CD4-positive, alpha-beta T cell treated with Interleukin-10 for 1 hour (primary cell): ENCODE results near the gene ZDHHC8.

Source experiments
- DNase-seq: peaks from one replicate; pipeline ENCODE4 v3.0.0-alpha.2; 2020

Gene ZDHHC8

DNA sequence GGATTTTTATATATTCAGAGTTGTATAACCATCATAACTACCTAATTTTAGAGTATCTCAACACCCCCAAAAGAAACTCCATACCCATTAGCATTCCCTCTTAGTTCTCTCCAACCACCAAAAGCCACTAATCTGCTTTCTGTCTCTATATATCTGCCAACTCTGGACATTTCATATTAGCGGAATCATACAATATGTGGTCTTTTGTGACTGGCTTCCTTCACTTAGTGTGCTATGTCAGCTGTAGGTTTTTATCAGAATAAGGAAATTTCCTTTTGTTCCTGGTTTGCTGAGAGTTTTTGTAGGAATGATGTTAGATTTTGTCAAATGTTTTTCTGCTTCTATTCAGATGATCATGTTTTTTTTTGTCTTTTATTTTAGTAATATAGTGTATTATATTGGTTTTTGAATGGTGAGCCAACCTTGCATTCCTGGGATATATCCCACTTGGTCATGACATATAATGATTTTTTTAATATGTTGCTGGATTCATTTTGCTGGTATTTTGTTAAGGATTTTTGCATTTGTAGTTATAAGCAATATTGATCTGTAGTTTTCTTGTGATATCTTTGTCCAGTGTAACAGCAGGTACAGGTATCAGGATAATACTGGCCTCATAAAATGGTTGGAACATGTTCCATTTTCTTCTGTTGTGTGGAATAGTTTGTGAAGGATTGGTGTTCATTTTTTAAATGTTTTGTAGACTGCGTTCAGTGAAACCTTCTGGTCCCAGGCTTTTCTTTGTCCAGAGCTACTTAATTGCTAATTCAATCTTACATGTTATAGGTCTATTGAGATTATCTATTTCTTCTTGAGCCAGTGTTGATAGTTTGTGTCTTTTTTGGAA is 34.8 kb upstream of the ZDHHC8 start:
- no peak for DNase-seq

DNA sequence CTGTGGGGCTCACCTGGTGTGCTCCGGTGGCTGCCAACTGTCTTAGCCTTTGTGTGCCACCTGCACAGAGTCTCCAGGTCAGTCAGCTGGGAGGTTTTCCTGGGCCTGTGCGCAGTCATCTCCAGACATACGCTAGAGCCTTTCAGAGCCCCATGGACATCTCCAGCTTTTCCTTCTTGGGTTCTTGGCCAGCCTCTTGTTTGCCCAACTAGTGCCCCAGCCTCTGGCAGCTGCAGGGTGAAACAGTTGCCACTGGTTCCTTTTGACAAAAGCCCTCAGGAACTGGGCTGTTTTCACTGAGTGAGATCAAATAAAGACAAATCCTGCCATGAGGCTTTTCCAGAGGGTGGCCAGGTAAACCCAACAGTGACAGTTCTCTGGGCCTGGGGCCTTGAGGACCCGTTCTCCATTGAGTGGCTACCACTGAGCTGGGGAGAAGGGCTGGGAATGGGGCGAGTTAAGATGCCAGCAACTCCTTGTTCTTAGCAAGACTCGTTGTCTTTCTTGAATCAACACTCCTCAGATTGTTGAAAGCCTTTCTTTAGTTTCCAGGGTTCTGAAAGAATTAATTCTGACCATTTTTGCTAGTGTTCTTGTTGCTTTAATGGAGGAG is 32.4 kb upstream of the ZDHHC8 start:
- DNase-seq = no peak

DNA sequence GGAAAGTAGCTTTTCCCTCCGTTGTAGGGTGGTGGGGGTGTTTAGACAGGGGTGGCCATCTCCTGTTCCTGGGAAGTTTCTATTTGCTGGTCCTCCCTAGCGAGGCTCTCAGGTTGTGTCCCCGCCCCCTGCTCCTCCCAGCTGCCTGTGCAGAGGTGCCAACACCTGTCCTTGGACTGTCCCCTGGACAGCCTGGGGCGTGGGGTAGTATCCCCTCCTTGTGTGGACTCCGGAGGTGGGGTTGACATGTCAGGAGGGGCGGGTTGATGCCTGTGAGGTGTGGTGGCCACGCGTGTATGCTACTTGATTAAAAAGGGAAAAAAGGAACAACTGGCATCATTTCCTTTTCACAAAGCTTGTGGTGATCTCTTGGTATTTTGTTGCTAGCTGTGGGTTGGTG is 30.0 kb upstream of the ZDHHC8 start:
- no peak for DNase-seq

DNA sequence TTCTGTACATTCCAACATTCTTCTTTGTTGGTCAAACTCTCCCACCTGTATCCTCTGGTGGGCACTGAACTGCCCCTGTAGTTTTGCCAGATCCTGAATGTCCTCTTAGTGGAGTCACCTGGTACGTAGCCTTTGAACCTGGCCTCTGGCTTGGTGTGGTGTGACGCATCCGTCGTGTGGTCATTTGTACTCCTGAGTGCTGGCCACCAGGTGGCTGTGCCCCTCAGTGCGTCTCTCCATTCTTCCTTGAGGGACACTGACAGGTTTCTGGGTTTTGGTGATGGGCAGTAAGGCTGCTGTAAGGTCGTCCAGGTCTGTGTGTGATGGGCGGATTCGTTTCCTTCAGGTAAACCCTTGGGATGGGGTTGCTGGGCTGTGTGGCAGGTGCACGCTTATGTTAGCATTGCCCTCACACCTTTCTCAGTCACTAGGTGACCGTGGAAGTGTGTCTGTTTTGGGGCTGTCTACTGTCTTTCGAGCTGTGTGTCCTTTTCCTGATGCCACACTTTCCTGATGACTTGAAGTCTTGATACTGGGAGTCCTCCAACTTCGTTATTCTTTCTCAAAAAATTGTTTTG is 29.3 kb upstream of the ZDHHC8 start:
- DNase-seq = no peak

DNA sequence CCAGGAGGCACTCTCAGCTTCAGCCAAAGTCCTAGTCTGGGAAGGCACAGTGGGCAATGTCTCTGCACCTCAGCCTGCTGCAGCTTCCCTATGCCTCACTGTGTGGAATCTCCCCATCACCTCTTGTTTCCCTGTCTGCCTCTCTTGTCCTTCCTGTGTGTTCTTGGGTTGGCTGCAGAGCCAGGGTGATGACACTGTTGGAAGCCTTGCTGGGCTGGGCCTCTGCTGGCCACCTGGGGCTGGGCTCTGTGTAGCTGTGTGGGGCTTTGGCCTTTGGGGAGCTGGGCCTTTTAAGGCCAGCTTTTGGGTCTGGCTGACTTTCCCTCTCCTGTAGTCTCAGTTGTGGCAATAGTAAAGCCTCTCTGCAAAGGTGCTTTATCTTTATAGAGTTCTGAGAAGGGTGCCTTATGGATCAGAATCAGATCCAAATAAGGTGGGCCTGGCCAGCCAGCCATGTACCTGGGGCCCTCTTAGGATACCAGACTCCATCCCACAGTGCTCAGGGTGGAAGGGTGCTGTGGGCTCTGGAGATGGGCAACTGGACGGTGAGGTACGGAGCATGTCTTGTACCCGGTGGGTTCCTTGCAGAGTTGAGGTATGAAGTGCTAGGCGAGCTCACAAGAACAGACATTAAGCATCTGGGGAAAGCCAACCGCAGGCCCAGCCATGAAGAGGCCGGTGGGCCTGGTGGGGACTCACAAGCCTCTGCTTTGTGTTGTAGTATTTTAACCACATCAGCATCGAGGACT is 26.0 kb upstream of the ZDHHC8 start:
- no peak for DNase-seq

DNA sequence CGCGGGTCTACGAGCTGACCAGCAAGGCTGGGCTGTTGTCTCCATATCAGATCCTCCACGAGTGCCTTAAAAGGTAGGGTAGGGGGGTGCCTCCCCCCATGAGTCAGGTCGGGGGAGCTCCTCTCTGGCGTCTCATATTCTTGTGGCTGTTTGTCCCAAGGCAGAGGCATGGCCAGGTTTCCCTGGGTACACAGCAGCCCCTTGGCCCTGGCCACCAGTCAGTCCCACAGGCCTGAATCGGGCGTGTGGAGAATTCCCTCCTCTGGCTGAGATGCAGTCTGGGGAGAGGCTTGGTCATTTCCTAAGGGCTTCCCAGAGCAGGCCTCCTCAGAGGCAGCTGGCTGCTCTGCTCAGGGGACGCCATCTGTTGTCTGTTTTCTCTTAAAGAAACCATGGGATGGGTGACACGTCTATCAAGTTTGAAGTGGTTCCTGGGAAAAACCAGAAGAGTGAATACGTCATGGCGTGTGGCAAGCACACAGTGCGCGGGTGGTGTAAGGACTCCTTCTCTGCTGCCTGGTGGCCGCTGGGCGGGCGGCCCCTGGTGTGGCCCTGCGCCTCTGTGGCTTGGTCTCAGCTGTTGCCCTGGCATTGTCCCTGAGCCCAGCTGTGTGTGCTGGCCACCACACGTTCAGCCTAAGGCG is 25.3 kb upstream of the ZDHHC8 start:
- DNase-seq = no peak

DNA sequence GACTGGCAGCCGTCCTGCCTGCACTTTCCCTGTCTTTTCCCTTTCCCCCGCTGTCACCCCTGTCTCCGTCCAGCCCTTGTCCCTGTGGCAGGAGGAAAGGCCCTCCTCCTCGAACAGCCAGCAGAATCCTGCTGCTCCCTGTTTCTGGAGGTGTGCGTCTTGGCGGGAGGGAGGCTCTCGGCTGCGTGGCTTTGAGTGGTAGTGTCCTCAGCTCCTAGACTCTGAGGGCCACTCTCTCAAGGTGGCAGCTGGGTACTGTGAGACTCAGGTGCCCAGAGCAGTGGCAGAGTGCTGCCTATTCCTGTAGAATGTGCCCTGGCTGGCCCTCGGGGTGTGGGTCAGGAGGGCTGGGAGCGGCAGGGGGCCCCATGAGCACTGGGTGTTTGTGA is 24.8 kb upstream of the ZDHHC8 start:
- DNase-seq = no peak

DNA sequence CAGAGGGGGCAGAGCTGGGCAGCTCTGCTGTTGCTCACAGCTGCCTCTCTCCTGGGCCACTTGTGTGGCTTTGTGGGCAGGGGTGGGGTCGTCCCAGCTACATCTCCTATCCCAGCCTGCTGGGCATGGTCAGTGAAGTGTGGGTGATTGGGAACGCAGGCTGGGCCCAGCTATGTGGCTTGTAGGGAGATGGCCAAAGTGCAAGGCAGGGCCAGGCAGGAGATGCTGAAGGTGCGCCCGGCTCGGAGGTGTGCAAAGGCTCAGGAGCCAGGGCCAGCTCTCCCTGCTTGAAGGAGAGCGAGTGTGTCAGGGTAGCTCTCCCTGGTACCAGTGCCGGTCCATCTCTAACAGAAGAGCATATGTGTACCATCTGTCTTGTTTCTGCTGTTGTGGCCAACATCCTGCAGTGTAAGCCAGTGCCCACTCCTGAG is 24.1 kb upstream of the ZDHHC8 start:
- no peak for DNase-seq

DNA sequence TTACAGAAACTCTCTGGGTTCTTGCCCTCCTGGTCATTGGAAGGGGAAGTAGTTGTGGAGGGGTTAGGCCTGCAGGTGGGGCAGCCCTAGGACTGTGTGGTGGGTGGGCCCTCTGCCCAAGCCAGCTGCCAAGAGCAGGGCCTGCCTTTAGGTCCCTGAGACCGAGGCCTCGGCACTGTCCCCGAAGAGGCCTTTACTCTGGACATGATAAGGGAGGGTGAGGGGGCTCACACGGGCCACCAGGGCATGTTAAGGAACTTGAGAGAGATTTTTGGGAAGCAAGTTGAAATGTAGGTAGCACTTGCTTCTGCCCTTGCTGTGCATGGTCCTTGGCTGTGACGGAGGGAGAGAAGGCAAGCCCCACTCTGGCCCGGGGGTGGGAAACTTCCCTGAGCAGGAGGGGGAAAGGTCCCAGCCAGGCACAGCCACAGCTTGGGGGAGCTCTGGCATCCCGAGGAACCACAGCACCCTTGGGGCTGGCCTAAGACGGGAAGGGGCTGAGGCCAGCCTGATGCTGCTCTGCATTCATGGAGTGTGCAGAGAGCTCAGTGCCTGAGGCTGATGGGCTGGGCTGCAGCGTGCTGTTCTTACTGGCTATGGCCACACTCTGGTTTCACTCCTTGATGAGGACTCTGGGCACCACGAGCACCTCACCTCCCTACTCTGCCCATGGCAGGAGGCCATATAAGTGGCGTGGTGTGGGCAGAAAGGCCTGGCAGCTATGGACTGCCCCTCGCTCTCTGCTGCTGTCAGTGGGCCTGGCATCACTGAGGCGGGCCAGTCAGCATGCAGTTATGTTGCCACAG is 23.4 kb upstream of the ZDHHC8 start:
- DNase-seq = no peak

DNA sequence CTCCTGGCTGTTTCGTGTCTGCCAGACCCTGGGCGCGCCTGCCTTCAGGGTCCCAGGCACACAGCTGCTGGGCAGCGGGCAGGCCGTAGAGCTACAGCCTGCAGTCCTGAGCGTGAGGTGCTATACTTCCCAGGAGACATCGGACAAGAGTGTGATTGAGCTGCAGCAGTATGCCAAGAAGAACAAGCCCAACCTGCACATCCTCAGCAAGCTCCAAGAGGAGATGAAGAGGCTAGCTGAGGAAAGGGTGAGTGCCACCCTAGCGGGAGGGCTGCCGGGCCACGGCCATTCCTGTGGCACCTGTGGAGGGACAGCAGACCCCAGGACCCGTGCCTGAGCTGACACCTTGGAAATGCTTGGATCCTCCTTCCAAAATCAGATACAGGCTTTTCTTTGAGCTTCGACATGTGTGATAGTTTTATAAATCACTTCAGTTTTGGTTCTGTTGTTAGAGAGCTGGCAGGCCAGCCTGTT is 22.8 kb upstream of the ZDHHC8 start:
- DNase-seq = no peak

DNA sequence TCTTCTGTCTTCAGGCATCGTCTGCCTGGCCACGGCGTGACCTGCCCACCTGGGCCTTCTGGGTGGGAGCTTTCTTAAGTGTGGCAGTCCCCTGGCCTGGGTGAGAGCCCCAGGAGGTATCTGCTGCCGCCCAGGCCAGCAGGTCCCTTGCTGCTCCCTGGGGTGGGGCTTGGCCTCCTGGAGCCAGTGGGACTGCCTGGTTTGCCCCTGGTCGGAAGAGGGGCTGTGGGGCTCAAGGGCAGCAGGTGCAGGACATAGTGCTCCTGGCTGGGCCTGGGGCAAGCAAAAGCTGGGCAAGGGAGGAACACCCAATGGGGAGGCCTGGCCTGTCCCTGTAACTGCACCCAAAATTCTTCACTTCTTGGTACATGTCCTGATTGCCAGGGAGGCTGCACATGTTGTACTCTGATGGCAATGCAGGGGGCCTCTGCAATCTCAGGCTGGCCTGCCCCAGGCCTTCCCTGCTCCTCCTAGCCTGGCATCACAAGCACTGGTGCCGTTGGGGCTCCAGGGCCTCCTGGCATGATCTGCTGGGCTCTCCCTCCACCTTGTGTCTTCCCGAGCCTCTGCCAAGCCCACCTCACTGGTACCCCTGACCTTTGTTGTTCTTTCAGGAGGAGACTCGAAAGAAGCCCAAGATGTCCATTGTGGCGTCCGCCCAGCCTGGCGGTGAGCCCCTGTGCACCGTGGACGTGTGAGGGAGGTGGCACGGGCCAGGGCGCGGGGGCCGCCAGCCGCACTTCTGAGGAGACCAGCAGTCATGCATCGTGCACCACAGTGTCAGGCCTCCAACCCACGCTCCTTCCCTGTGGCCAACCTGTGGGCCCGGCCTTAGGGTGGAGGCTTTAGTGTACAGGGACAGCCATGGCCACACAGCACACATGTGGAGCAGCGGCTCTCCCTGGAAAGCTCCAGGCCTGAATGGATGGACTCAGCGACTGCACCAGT is 21.9 kb upstream of the ZDHHC8 start:
- DNase-seq = no peak

DNA sequence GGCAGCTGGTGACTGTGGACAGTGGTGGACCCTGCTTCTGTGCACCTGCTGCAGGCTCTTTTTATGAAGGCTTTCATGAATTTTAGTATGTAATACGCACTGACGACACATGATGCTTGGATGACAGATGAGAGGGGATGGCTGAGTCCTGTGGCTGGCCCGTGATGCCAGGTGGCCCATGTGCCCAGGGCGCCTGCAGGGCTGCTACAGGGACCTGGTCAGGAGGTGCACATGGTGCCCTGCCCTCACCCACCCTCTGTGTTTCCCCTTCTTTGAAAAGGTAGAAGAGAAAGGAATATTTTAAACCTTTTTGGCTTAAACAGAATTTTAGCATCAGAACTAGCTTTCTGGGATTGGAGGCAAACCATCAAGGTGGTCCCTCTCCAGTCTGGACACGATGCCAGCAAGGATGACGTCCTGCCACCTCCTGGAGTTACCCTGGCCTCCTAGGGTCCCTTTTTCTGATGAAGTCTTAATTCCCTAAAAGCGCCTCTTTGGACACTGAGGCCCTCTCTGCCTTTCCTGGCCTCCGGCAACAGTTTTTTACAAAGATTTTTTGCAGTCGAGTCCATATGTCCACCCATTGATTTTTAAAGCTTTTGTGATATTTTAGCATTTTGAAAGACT is 21.1 kb upstream of the ZDHHC8 start:
- DNase-seq = no peak

DNA sequence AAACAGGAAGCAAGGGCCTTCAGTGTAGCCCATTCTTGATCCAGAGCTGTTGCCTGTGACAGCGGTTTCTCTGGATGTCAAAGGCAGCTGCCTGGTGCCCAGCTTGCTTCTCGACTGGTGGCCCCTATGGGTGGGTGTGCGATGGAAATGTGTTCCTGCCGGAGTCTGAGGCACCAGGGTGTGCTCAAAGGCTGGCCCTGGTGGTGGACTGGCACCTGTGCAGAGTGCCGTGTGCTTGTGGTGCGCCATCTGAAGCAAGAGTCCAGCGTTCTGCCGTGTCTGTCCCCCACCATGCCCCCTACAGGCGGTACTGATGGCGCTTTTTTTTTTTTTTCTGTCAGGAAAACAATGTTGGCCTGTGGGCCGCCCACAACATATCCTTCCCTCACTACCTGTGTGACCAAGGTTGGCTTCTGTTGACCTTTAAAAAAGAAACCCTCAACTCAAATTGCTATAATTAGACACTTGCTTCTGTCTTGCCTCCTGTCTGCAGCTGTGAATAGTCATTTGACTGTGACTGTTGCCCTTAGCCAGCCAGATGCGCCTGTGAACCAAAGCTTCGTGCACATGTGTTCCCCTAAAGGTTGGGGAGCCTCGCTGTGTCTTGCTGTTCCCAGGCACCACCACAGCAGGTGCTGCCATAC is 20.4 kb upstream of the ZDHHC8 start:
- peak; percentile 41 for DNase-seq

DNA sequence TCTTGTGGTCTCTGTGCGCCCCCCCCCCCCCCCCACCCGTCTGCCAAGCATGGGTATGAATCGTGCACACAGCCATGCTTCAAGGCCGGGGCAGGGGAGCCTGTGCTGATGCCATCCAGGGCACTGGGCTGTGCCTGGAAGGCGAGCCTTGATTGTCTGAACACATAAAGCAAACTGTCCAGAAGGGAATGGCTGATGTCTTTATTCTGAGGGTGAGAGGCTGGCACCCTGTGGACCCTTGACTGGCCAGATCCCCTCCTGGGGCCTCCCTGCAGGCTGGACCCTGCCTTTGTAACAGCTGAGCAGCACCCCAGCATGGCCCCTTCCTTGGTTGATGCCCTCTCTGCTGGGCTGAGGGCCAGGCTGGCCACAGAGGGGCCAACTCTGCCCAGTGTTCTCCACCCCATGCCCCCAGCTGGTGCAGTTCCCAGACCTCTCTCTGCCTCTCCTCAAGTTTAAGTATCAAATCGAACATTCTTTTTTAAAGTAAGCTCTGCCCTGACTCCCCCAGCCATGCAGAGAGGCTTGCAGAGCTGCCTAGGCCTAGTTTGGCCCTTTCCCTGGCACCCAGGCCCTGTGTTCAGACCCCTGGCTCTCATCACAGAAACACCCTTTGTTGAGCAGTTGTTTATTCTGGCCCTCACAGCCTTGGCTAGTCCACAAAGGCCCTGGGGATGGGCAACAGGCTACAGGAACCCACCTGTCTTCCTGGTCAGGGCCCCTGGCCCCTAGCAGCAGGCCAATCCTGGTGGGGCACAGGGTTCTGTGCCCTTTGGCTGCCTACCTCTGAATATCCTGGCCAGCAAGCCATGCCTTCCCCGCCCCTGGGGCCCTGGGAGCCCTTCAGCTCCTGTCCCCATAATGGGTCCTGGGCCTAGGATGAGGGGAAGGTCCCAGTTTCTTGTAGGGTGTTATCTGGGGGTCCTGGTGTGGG is 19.6 kb upstream of the ZDHHC8 start:
- no peak for DNase-seq

DNA sequence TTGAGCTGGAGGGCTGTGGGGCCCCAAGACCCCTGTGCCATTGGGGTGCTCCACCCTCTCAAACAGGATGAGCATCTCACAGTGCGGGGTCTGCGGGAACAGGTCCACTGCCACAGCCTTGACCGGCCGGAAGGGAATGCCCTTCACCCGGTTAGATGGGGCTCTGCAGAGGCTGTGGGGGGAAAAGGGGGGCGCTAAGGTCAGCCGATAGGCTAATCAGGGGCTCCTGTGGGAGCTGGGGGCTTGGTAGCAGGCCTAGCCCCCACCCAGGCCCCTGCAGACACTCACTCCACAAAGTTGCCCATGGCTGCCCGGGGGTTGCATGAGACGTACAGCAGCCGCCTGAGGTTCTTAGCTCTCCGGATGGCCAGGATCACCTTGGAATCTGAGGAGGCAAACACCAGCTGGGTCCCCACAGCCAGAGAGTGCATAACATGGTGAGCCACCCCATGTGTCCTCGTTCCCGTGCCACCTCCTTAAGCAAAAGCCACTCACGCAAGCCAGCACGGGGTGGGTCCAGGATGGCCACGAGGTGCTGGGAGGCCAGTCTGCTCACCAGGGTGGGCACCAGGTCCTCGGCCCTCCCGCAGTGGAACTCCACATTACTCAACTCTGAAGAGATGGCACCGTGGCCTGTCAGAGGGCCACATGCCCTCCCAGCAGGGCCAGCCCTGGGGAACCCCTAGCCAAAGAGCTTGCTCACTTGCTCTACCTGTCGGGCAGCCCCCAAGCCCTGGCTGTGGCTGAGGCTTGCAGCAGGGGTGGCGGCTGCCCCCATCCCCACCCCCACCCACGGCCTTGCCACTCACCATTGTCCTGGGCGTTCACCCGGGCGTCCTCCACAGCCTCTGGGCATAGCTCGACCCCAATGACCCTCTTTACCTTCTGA is 18.7 kb upstream of the ZDHHC8 start:
- no peak for DNase-seq

DNA sequence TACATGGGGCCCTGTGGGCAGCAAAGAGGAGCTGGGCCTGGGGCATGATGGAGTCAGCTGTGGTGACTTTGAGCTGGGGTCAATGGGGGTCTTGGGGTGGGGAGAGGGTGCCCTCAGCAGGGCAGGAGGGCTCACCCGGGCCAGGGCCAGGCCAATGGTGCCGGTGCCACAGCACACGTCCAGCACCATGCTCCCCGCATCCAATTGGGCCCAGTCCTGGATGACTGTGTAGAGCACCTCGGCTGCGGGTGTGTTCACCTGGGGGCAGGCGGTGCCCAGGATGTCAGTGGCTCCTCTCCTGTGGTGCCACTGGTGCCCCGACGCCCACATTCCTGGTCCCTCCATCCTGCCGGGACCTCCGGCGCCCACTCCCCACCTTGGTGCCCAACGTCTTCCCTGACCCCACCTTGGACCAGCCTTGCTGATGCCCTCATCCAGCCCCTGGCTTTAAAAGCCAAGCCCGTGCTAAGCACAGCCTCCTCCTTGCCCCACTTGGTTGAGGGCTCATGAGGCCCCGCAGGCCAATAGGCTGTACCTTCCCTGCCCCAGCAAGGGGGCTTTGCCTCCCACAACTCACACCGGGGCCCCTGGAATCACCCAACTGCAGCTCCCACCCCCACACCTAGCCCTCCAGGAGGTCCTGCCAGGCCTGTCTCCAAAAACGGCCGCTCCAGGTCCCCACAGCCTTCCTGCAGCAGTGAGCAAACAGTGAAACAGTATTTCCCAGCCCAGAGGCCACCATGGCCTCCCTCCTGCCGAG is 17.9 kb upstream of the ZDHHC8 start:
- no peak for DNase-seq
